IPS-11a (cell line): ENCODE measurements around the gene SAMSN1.
"Not testable (repeated sequence)": the region's sequence is repeated elsewhere in the genome, so short reads cannot be mapped to it uniquely, and the experiment has no call there.

Source experiments
- H3K4me3 ChIP-seq: one replicate; pipeline ENCODE4 v1.5.1; 2013; ENCODE audit warnings: low read depth, low read length, control low read depth

Gene SAMSN1

DNA sequence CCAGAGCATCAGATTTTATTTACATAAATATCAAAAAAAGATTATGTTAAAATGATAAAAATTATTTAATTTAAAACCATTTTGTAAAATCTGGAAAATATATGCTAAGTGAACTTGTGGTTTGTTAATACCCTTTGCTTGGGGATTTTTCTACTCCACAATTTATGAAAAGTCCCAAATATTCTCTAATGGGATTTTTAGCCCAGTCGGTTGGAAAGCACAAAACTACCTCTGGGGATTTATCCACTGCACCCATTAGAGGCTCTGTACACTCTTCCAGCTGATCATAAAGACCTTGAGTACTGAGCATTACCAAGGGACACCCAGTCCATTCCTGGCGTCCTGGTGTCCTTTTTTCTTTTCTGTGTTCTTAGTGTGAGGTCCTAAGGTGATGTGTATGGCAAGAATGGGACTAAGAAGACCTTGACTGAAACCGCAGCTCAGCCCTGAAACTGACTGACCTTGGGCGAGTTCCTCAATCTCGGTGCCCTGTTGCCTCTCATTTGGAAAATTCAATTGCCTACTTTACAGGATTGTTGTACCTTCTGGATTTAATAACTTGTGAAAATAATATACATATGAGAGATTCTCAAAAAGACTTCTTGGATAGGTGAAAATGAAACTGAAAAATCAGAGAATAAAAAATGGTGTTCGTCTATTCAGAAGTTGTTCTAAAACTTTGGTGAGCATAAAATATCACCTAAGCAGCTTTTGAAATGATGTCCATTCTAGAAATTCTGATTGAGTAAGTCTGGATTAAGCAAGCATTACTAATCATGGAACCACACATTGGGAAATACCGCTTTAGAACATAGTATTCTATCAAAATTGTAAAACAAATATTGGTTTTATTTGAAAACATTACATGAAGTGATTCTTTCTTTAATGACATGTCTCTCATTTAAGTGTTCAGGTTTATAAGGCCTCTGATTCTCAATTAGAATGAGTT is 21.5 kb upstream of the SAMSN1 start:
- H3K4me3 ChIP-seq, result no peak overlapping the region

DNA sequence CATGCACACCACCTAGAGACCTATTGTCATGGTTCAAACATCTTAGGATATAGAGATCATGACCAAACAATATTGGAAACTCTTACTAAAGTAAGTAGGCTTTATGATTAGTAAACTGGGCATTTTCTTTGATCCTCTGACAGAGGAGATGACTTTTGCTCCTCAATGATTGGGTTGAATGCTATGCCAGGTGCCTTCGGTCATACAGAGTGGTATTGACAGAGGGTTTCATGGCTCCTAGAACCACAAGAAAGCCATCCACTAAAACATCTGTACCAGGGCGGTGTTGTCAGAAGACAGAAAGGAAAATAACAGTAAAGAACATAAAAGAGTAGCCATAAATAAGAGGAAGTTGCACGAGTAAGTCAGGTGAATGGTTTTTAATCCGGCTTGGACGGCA is 20.8 kb upstream of the SAMSN1 start:
- H3K4me3 ChIP-seq, result no peak overlapping the region

DNA sequence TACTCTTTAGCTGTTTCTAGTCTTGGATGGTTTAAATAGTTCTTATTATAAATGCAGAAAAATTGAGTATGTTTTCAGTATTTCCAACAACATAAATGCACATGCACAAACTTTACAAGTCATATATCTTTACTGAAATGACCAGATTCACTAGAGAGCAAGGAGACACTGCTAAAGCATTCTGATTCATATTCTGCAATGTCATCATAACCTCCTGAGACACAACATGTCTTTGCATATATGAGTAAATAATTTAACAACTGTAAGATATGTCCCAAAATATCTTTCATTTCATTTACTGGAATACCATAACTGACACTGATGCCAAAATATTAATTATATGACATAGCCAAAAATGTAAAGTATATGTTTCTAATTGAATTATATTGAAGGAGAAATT is 16.8 kb upstream of the SAMSN1 start:
- no peak overlapping the region for H3K4me3 ChIP-seq

DNA sequence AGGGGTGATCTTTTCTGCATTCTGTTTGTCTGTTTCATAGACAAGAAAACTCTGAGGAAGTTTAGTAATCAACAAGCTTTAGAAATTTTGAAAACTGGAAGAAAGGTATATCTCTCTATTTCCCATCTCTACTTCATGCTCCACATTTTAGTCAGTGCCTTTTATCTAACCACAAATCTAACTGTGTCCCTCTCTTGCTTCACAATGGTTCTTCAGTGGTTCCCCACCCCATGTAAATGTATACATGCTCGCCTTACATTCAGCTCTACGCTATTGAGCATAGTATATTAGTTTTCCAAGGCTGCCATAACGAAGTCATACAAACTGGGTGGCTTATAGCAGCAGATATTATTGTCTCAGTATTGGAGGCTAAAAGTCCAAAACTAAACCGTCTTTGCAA is 14.4 kb upstream of the SAMSN1 start:
- no peak overlapping the region for H3K4me3 ChIP-seq

DNA sequence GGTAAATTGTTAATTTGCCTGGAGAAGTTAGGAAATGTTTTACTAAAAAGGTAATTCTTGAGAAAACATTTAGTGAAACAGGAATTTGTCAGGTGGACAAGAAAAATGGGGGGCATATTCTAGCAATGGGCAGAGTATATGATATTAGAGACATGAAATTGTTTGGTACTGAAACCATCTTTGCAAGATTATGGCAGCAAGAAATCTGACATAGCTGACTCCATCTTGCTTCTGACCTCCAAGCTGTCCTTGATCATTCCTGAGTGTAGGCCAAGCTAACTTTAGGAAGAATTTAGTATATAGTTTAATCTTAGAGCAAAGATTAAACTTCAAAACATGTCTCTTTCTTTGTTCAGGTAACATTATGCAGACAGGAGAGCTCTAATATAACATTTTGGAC is 14.0 kb upstream of the SAMSN1 start:
- H3K4me3 ChIP-seq, result no peak overlapping the region

DNA sequence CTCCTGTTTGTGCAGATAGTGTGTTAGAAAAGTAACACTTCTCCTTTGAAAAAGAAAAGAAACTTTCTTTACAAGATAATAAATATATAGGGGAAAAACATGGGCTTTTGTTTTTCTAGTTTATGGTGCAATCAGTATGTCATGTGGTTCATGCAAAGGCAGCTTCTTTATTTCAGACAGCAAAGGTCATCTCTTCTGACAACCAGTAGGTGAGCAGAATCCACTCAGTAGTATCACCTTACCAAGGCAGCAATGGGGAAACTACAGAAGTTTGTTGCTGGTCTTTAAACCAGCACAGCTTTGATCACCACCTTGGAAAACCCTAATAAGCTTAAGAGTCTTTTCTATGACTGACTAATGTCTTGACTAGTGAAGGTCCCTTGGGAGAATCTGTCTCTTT is 13.0 kb upstream of the SAMSN1 start:
- no peak overlapping the region for H3K4me3 ChIP-seq

DNA sequence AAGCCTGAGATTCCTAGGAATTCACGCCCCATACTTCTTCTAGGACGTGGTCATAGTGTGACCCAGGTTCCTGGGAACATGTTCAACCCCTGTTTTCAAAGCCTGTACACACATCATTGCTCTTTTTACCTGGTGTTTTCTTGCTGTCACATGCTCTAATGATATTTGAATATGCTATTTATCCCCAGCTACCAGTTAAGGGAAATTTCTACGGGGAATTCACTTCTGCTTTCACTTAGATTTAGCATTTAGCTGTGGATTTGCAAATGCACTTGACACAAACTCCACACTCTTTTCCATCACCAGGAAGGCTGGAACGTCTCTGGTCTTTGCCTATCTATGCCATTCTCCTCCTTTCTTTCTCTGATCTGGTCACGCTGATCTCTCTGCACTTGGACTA is 11.3 kb upstream of the SAMSN1 start:
- H3K4me3 ChIP-seq, result no peak overlapping the region

DNA sequence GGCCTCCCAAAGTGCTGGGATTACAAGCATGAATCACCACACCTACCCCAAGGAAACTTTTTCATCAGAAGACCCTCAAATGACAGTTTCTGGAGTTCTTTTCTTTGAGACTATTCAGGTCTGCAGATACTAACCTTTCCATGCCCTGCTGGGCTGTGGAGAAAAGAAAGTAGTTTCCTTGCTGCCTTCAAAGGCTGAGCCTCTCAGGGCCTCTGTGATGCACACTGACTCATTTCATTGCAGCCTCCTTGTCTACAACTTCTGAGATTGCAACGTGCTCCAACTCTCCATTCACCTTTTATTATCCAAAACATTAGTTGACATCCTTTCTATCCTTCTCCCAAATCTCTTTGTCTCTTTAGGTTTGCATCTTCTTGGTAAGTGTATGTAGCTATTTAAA is 8.8 kb upstream of the SAMSN1 start:
- no peak overlapping the region for H3K4me3 ChIP-seq

DNA sequence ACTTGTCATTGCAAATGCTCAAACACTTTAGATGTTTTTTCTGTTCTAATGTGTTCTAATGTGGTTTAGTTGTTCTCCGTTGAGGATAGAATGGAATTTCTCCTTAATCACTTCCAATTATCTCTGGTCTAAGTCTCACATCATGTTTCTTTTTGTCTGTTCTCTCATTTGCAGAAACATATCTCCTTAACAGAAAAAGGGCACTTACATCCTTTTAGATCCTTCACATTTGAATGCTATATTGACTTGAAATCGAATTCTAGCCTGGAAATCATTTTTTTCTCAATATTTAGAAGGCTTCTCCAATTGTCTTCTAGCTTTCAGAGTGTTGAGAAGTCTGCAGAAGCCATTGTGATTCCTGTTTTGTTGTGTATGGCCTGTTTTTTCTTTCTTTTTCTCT is 7.3 kb upstream of the SAMSN1 start:
- no peak overlapping the region for H3K4me3 ChIP-seq

DNA sequence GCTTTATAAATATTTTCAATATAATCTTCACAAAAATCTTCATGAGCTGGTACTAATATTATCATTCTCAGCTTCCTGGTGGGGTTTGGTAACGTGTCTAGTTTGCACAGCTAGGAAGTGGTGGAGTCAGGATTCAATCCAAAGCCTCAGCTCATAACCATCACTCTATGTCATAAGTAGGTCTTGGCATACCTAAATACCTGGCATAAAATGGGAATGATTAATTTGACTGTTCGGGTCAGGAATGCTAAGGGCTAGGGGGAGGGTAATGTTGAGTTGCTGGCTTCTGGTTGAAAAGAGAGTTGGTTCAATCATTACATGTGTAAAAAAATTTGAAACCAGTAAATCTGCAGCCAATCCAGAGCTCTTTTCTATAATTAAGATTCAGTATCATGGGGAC is 5.6 kb upstream of the SAMSN1 start:
- no peak overlapping the region for H3K4me3 ChIP-seq

DNA sequence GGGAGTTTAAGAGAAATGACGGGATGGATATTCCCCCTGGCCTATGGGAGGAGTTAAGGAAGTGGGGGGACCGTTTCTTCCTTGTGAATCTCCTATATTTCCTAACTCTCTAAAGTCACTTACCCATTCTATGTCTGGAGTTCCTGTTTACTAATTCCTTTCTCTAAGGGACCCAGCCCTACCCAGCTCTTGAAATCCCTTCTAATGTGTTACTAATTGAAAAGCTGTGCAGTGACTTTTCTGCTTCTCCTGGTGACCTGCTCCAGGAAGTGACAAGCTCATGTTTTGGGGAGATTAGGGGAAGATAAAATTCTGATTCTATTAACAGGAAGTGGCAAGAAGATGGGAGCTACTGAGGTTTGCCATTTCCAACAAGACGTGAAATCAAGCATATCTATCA is 4.0 kb upstream of the SAMSN1 start:
- no peak overlapping the region for H3K4me3 ChIP-seq

DNA sequence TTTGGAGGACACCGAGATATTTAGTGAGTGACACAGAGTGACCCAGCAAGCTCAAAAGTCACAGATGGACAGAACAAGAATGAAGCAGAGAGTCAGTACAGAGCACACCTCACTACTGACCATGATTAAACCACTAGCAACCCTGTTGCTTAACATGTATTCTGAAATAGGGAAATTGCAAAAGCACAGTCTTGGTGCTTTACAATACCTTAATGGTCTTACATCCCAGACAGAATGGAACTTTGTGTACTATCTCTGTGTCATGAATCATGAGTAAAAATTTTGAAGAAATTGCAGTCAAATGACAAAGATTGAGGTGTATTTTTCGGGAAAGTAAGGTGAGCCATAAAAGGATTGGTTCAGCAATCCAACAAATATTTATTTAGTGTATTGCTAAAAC is 2.7 kb upstream of the SAMSN1 start:
- no peak overlapping the region for H3K4me3 ChIP-seq

DNA sequence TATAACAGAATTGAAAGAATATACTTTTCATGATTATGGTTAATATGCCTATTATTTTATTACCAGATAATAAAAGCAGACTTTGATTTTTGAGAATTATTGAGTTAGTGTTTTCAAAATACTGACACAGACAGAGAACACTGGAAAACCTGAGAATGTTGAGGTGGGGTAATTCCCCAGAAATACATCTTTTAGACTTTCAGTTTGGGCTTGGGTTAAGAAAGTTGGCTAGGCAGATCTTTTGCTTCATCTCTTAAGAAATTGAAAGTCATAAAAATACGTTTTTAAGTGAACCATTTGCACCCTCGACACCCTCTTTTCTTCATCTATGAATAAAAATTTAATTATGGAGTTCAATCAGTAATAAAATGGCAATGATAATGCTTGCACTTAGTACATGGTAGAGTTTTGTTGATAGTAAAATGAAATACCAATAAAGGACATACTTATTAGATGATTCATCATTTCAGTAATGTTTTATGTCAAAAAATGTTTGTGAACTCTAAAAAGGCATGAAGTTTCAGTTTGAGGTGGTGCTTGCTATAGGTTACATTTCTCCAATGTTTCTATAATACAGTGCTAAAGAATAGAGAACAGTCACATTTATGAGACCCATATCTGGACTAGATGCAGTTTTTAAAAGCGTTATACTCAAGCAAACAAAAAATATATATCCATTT is 1.9 kb upstream of the SAMSN1 start:
- no peak overlapping the region for H3K4me3 ChIP-seq

DNA sequence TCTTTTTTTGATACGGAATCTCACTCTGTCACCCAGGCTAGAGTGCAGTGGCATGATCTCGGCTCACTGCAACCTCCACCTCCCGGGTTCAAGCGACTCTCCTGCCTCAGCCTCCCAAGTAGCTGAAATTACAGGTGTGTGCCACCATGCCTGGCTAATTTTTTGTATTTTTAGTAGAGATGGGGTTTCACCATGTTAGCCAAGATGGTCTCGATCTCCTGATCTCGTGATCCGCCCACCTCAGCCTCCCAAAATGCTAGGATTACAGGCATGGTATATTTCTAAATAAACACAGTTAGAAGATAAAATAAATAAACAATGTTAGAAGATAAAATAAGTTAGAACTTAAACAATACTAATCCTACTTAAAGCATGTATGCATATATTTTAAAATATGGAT is 604 bp upstream of the SAMSN1 start:
- H3K4me3 ChIP-seq, result not testable (repeated sequence)

DNA sequence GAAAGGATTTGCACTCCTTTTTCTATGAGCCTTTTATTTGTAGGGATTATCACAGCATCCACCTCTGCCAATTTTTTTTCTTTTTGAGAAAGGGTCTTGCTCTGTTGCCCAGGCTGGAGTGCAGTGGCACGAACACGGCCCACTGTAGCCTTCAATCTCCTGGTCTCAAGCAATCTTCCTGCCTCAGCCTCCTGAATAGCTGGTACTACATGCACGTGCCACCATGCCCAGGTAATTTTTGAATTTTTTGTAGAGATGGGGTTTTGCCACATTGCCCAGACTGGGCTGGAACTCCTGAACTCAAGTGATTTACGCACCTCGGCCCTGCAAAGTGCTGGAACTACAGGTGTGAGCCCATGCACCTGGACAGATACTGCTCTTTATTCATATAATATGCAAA is 2.1 kb downstream of the SAMSN1 start:
- no peak overlapping the region for H3K4me3 ChIP-seq

DNA sequence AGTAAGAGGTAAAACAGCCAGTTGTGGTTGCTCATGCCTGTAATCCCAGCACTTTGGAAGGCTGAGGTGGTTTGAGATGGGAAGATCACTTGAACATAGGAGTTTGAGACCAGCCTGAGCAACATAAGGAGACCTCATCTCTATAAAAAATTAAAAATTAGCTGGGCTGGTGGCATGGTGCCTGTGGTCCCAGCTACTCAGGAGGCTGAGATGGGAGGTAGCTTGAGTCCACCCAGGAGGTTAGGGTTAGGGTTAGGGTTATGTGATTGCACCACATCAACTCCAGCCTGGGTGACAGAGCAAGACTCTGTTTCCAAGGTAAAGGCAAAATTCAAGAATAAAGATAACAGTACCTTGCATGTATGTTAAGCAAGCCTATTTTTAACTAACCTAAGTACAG is 3.5 kb downstream of the SAMSN1 start:
- H3K4me3 ChIP-seq, result no peak overlapping the region

DNA sequence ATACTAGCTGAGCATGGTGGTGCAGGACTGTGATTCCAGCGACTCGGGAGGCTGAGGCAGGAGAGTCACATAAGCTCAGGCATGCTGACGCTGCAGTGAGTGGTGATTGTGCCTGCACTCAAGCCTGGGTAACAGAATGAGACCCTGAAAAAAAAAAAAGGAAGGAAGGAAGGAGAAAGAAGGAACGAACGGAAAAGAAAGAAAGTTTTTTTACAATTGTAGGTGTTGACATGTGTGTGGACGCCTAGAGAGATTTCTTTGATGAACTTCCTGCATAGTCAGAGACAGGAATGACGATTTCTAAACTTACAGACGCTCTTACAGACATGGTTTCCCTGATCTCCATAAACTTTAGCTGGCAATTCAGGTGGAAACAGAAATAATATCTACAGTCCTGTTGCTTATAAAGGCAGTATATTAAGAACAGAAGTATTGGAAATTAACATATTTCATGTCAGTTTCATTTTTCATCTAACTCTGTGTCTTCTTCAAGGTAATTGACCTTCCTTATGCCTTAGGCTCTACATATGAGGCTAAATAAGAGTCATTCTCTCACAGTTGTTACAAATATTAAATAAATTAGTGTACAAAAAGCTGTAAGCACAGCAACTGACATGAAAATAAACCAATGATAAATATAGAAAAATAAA is 4.1 kb downstream of the SAMSN1 start:
- no peak overlapping the region for H3K4me3 ChIP-seq

DNA sequence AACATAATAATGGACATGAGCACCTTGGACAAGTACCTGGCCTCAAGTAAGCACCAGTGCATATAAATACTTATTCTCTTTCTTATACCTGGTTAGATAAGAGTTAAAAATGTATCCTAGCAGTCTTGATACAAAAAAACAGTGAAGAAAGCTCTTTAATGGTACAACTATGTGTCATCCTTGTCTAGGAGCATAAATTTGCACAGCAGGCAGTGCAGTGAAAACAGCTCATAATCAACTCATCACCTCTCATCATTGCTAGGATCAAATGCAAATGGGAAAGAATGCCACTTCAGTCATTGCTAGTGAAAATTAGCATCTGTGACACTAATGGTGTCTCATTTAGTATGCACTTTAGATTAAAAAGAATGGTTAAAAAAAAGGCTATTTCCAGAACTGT is 7.6 kb downstream of the SAMSN1 start:
- no peak overlapping the region for H3K4me3 ChIP-seq

DNA sequence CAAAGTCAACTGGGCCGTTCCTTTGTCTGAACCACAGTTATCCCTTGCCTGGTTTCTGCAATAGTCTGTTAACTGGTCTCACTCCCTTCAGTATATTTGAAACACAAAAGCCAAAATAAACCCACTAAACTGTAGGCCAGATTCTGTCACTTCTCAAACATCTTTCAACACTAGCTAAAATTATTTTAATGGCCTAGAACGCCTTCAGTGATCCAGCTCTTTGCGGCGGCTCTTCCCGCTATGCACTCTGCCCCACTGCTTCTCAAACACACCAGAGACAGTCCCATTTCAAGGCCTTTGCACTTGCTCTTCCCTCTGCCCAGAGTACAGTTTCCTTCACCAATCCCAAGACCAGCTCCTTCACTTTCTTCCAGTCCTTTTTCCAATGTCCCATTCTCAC is 9.2 kb downstream of the SAMSN1 start:
- no peak overlapping the region for H3K4me3 ChIP-seq

DNA sequence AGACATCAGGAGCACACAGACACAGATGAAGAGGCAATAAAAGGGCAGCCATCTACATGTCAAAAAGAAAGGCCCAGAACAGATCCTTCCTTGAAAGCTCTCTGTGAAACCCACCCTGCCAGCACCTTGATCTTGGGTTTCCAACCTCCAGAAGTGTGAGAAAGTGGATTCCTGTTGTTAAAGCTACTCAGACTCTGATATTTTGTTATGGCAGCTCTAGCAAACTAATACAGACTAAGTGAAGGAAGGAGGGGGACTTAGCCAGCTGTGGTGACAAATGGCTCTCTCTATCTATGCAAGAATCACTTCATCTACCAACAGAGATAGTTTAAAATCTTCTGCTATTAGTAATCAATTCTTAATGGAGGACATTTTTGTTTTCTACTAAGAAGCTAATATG is 10.4 kb downstream of the SAMSN1 start:
- no peak overlapping the region for H3K4me3 ChIP-seq

DNA sequence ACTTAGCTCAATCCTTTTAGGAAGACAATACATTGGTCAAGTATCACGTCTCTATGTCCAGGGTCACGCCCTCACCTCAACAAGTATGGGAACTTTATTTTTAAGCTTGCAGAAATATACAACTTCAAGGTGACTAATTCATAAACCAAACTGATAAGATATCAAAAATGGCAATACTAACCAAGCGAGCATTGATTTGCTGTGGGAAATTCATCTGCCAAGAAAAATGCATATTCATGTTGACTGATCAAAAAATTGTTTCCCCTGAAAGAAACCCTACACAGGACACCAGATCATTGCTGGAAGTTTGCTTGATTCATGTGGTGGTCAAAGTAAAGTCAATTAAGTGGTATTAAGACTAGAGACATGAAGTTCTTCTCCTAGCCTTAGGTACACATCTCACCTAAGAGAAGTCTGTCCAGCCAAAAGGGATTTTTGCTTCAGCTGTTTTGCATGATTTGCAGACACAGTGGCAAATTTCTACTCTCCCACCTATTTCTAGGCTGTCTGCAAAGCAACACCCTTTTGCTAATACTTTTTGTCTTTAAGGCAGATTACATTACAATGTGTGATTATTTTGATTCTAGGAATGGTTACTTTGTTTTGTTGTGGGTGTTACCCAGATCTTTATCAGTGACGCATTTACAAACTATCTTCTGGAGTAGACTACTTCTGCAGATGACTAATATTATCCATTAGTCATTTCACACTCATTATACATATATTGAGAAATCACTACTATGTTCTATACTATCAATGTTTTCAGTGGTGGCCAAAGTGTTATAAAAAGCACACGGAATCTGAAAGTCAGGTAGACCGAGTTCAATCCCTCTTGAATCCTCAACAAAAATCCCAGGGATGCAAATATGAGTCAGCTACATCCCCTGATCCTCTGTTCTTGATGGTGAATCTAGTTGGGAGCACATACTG is 12.4 kb downstream of the SAMSN1 start:
- no peak overlapping the region for H3K4me3 ChIP-seq
